ENCODE measurements around the gene CLIP4.

DNA sequence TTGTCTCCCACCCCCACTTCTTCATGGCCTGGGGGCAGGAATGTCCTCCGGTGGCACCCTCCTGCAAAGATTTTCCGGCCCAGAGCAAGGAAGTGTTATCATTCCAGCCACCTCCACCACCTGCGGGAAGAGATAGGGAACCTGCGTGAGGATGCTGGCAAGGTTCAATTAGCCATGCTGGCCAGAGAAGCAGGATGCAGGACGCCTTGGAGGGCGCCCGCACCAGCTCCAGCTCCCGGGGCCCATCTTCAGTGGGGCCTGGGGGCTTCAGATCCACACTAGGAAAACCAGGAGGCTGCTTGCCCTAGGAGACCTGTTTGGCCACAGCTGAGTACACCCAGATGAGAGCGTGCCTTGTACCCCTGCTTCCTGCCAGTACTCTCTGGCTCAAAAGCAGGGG, 113.7 kb downstream of the CLIP4 start:
- TF ChIP-seq, protein P1, sequence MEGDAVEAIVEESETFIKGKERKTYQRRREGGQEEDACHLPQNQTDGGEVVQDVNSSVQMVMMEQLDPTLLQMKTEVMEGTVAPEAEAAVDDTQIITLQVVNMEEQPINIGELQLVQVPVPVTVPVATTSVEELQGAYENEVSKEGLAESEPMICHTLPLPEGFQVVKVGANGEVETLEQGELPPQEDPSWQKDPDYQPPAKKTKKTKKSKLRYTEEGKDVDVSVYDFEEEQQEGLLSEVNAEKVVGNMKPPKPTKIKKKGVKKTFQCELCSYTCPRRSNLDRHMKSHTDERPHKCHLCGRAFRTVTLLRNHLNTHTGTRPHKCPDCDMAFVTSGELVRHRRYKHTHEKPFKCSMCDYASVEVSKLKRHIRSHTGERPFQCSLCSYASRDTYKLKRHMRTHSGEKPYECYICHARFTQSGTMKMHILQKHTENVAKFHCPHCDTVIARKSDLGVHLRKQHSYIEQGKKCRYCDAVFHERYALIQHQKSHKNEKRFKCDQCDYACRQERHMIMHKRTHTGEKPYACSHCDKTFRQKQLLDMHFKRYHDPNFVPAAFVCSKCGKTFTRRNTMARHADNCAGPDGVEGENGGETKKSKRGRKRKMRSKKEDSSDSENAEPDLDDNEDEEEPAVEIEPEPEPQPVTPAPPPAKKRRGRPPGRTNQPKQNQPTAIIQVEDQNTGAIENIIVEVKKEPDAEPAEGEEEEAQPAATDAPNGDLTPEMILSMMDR (IDR thresholded peaks at IDR 0.05 in 8 of 11, conservative IDR thresholded peaks at IDR 0.05 in 3 of 11): no peak
- TF ChIP-seq POLR2AphosphoS5 (IDR thresholded peaks at IDR 0.05): no peak
